Fibroblast of the conjunctiva (primary cell): Measurements from ENCODE around the gene MAGEA6.

Experiments used
- DNase-seq: peaks from one replicate; pipeline ENCODE4 v3.0.0-alpha.2; 2010; ENCODE audit warnings: low read depth

Gene MAGEA6

DNA sequence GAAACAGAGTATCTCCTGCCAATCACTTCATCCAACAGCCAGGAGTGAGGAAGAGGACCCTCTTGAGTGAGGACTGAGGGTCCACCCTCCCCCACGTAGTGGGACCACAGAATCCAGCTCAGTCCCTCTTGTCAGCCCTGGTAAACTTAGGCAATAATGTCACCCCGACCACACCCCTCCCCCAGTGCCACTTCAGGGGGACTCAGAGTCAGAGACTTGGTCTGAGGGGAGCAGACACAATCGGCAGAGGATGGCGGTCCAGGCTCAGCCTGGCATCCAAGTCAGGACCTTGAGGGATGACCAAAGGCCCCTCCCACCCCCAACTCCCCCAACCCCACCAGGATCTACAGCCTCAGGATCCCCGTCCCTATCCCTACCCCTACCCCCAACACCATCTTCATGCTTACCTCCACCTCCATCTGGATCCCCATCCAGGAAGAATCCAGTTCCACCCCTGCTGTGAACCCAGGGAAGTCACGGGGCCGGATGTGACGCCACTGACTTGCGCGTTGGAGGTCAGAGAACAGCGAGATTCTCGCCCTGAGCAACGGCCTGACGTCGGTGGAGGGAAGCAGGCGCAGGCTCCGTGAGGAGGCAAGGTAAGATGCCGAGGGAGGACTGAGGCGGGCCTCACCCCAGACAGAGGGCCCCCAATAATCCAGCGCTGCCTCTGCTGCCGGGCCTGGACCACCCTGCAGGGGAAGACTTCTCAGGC lies 36.1 kb downstream of the MAGEA6 start, which contains the start of the genes CSAG1 and MAGEA12:
Gene CSAG1 (minus strand): TSS at position 461 of the 715 bp plus-strand sequence. CDS start 1,261 bp downstream, outside the sequence.
Gene MAGEA12 (plus strand): TSS at position 497 of the 715 bp plus-strand sequence. CDS start 2,405 bp downstream, outside the sequence.
- DNase-seq = no peak

DNA sequence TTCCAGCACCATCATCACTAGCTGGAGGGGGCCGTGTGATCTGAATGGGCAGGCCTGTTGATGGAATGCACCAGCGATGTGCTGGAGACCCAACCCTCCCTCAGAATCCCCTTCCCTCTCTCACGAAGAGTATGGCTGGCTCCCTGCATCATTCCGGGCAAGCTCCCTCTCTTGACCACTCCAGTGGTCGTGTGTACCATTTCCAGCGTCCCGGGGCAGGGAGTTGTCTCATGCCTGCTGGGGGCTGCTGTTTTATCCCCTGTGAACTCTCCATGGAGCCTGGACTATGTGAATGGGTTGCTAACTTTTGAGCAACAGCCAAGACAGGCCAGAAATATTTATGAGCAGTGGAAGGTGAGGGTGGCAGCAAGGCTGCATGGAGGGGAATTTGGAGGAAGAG lies 44.1 kb downstream of the MAGEA6 start:
- no peak for DNase-seq
